Cardiac muscle cell (in vitro differentiated cells and primary cell): ENCODE data around the gene DAZAP1. TPM values are rescaled to one million over a fixed set of nuclear protein-coding genes. Genes with fewer than 3 reads are reported as not detected.

ENCODE experiments used
- DNase-seq, 2 donors: peaks; one replicate each; pipeline versions ENCODE4 v3.0.0 to v3.0.0-alpha.2; 2010 to 2017; ENCODE audit warnings: low read depth in 1 of 2, low spot score in 1 of 2
- H3K27ac ChIP-seq: fragments of 200-600 bp; sonication (generic); 2 replicates; pipeline ENCODE4 v1.5.1; 2016
- H3K27me3 ChIP-seq: fragments of 200-600 bp; sonication (generic); 2 replicates; pipeline ENCODE4 v1.6.0; 2016; ENCODE audit warnings: control low read depth
- H3K36me3 ChIP-seq: fragments of 200-600 bp; sonication (generic); 2 replicates; pipeline ENCODE4 v1.5.1; 2016; ENCODE audit warnings: control low read depth
- H3K4me1 ChIP-seq: fragments of 200-600 bp; sonication (generic); 2 replicates; pipeline ENCODE4 v1.8.1; 2017; ENCODE audit warnings: low read depth, mild to moderate bottlenecking, mixed run types
- H3K4me3 ChIP-seq: fragments of 200-600 bp; sonication (generic); 2 replicates; pipeline ENCODE4 v1.5.1; 2016; ENCODE audit warnings: mild to moderate bottlenecking
- H3K9me3 ChIP-seq: fragments of 200-600 bp; sonication (generic); 2 replicates; pipeline ENCODE4 v1.5.1; 2017; ENCODE audit warnings: low read depth, mild to moderate bottlenecking, control low read depth
- CTCF ChIP-seq: IDR thresholded peaks from 2 replicates; pipeline ENCODE4 v1.5.1; 2012; ENCODE audit warnings: low read depth, mild to moderate bottlenecking, low read length
- polyA plus RNA-seq: library from polyadenylated mRNA; unstranded; fragments of >200 nt; fragmentation: Nextera tagmentation; extraction: Ambion mirVana; gene quantifications from 2 replicates; pipeline ENCODE4 v1.2.1, GENCODE V29; 2016
- total RNA-seq: library from RNA; depleted of rRNA; stranded (reverse); fragments of >200 nt; gene quantifications from 2 replicates; pipeline ENCODE4 v1.2.3, GENCODE V29; 2016

The DAZAP1 gene
- total and polyA plus RNA-seq, 2 experiments from 2014 or later: 43.0 to 112 TPM

DNA sequence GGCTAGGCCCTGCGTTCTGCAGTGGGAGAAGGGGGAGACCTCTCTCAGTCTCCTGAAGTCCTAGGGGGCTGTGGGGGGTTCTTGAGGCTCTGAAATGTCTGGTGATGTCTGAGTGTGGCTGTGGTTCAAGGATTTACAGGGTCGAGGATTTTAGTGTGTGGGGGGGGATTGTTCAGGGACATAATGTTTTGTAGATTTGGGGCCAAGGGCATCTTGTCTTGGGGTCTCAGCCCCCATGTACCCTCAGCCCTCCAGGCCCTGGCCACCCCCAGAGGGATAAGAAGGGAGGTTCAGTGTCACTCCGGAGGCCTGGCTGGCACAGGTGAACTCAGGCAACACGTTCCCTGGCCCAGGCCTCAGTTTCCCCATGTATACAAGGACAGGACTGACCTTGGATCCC, 40.1 kb downstream of the DAZAP1 start:
- Histone ChIP-seq H3K27me3 (peaks cover 73% of the 10 kb centered on the region), H3K36me3 (no peaks in the 10 kb centered on the region), H3K27ac (no peak overlapping the region), H3K4me1 (peaks cover 5% of the 10 kb centered on the region), H3K9me3 (no peaks in the 10 kb centered on the region), H3K4me3 (no peak overlapping the region)
- TF ChIP-seq CTCF: no peak
- no peak for DNase-seq

DNA sequence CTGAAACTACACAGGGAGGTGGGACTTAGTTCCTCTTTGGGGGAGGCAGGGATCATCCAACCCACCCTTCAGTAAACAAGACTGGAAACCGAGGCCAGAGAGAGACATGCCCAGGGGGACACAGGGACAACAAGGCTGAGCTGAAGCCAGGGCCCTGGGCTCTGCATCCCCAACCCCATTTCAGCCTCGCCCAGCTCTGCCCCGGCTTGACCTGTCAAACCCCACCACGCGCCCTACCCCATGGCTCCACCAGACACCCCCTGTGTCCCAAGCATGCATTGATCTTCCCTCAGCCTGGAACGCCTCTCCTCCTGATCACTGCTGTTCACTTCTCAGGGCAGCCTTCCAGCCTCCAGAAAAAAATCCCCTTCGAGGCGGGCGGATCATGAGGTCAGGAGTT, 40.6 kb downstream of the DAZAP1 start:
- Histone ChIP-seq H3K4me3 (no peak overlapping the region), H3K27ac (no peak overlapping the region), H3K36me3 (no peaks in the 10 kb centered on the region), H3K27me3 (peaks cover 77% of the 10 kb centered on the region), H3K9me3 (no peaks in the 10 kb centered on the region), H3K4me1 (peaks cover 5% of the 10 kb centered on the region)
- TF ChIP-seq CTCF: no peak
- DNase-seq: no peak

- Histone ChIP-seq H3K36me3 (no peaks in the 10 kb centered on the region), H3K4me3 (no peak within 1 kb of the TSS), H3K9me3 (no peaks in the 10 kb centered on the region), H3K27me3 (peaks cover 95% of the 10 kb centered on the region), H3K4me1 (peaks cover 5% of the 10 kb centered on the region), H3K27ac (no peak within 1 kb of the TSS)
- DNase-seq: peak in 1 of 2 donors; percentile 57
- no peak for TF ChIP-seq CTCF
Measured at GRCh38 chr19:1449467-1450442, 42.4 kb downstream of the DAZAP1 start, which contains the start of gene APC2. TSS of gene APC2 (plus strand) at chr19:1450121. CDS start at chr19:1453002, 2,881 bp downstream.

- Histone ChIP-seq H3K4me1 (peaks cover 5% of the 10 kb centered on the region), H3K4me3 (no peak overlapping the region), H3K27ac (no peak overlapping the region), H3K9me3 (no peaks in the 10 kb centered on the region), H3K27me3 (peaks cover 100% of the 10 kb centered on the region), H3K36me3 (no peaks in the 10 kb centered on the region)
- DNase-seq: no peak
- TF ChIP-seq CTCF: no peak
Measured at GRCh38 chr19:1450735-1451731, 43.6 kb downstream of the DAZAP1 start.
